Mesendoderm (in vitro differentiated cells): ENCODE results near the gene CTBP1.

Source experiments
- DNase-seq: peaks from one replicate; pipeline ENCODE4 v3.0.0; 2013
- H2AK5ac ChIP-seq: 2 replicates; pipeline ENCODE4 v1.6.1; 2013; ENCODE audit warnings: low read length, inconsistent platforms
- H2BK120ac ChIP-seq: 2 replicates; pipeline ENCODE4 v1.6.1; 2013; ENCODE audit warnings: low read depth, mild to moderate bottlenecking, low read length, moderate library complexity, mixed read lengths
- H2BK15ac ChIP-seq: replicated peaks from 2 replicates; pipeline ENCODE4 v1.6.1; 2013; ENCODE audit warnings: low read depth, mild to moderate bottlenecking, moderate library complexity
- H2BK5ac ChIP-seq: 2 replicates; pipeline ENCODE4 v1.6.1; 2013; ENCODE audit warnings: low read length, inconsistent platforms
- H3K18ac ChIP-seq: 2 replicates; pipeline ENCODE4 v1.6.1; 2013; ENCODE audit warnings: mild to moderate bottlenecking, low read length, mixed read lengths
- H3K23ac ChIP-seq: one replicate; pipeline ENCODE4 v1.6.1; 2013; ENCODE audit warnings: low read length
- H3K27ac ChIP-seq: 2 replicates; pipeline ENCODE4 v1.5.1; 2013; ENCODE audit warnings: low read depth, mild to moderate bottlenecking, inconsistent platforms, low read length, moderate library complexity
- H3K27me3 ChIP-seq: 2 replicates; pipeline ENCODE4 v1.6.1; 2013; ENCODE audit warnings: low read length, control low read depth, mild to moderate bottlenecking, inconsistent platforms; ENCODE audit not compliant: insufficient read depth, poor library complexity
- H3K36me3 ChIP-seq: 2 replicates; pipeline ENCODE4 v1.6.1; 2013; ENCODE audit warnings: low read length, inconsistent platforms; ENCODE audit not compliant: control insufficient read depth, insufficient read depth
- H3K4ac ChIP-seq: one replicate; pipeline ENCODE4 v1.6.1; 2013; ENCODE audit warnings: low read depth, mild to moderate bottlenecking, low read length, moderate library complexity
- H3K4me1 ChIP-seq: 2 replicates; pipeline ENCODE4 v1.6.1; 2013; ENCODE audit warnings: low read depth, low read length, inconsistent platforms; ENCODE audit not compliant: control insufficient read depth
- H3K4me2 ChIP-seq: 2 replicates; pipeline ENCODE4 v1.6.1; 2013; ENCODE audit warnings: low read length
- H3K4me3 ChIP-seq: 2 replicates; pipeline ENCODE4 v1.5.1; 2013; ENCODE audit warnings: mild to moderate bottlenecking, low read length
- H3K56ac ChIP-seq: one replicate; pipeline ENCODE4 v1.6.1; 2013; ENCODE audit warnings: low read length
- H3K79me1 ChIP-seq: 2 replicates; pipeline ENCODE4 v1.6.1; 2013; ENCODE audit warnings: low read length, inconsistent platforms
- H3K79me2 ChIP-seq: 2 replicates; pipeline ENCODE4 v1.6.1; 2013; ENCODE audit warnings: mild to moderate bottlenecking, low read length; ENCODE audit not compliant: control insufficient read depth, insufficient read depth
- H3K9ac ChIP-seq: 2 replicates; pipeline ENCODE4 v1.6.1; 2013; ENCODE audit warnings: low read length, inconsistent platforms
- H4K5ac ChIP-seq: one replicate; pipeline ENCODE4 v1.6.1; 2013; ENCODE audit warnings: low read length
- H4K8ac ChIP-seq: one replicate; pipeline ENCODE4 v1.6.1; 2013; ENCODE audit warnings: low read depth, mild to moderate bottlenecking, control low read depth, low read length, moderate library complexity
- WGBS: extraction: QIAGEN DNeasy Blood & Tissue Kit; methylation state at CpG from one replicate; pipeline ENCODE4 v1.1.7; 2013; ENCODE audit warnings: low lambda C conversion rate, missing lambda C conversion rate; ENCODE audit not compliant: insufficient coverage; ENCODE audit errors: extremely low coverage; 5-methylcytosine and 5-hydroxymethylcytosine counted together

Gene CTBP1

DNA sequence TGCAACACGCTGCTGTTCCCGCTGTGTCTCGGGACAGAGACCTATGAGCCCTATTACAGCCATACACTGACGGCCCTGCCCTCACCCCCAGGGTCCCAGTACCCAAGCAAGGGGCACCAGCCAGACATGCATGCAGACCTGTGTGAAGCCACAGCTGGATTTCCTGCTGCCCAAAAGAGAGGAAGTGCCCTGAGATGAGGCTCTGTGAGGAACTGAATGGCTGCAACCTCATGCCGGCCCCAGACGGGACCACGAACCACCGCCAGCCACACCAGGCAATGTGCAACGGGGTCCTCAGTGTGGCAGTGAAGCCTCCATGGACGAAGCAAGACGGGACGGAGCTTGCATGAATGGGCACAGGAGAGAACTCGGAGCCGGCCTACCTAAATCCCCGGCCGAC is 21.1 kb downstream of the CTBP1 start:
- Histone ChIP-seq H3K4me3 (no peak overlapping the region), H2BK120ac (no peak overlapping the region), H2AK5ac (no peak overlapping the region), H4K5ac (no peak overlapping the region), H3K27me3 (no peaks in the 10 kb centered on the region), H2BK5ac (no peak overlapping the region), H3K27ac (no peak overlapping the region), H2BK15ac (no peak overlapping the region), H3K79me1 (peaks cover 5% of the 10 kb centered on the region), H3K79me2 (no peaks in the 10 kb centered on the region), H3K9ac (no peak overlapping the region), H3K4ac (no peak overlapping the region), H4K8ac (no peak overlapping the region), H3K4me2 (no peak overlapping the region), H3K4me1 (no peaks in the 10 kb centered on the region), H3K36me3 (peaks cover 33% of the 10 kb centered on the region), H3K18ac (no peak overlapping the region), H3K23ac (no peak overlapping the region), H3K56ac (no peak overlapping the region)
- WGBS, result no CpG with 5 or more reads among the region's 16 CpGs
- DNase-seq, result no peak

DNA sequence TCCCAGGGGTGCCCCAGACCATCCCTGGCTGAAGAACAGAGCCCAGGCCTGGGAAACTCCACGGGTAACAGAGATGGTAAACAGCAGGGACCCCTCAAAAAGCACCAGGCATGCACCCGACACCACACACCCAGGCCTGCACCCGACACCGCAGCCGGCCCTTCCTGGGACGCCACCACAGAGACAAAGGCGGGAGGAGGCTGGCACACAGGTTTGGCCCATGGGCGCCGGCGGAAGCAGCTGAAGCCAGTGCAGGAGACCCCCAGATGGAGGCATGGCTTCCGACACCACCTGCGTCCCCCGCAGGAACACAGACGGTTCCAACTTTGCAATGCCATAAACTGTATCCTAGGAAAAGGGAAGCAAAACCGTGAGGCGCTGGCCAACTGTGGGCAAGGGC is 22.3 kb downstream of the CTBP1 start:
- Histone ChIP-seq H2BK5ac (no peak overlapping the region), H3K79me1 (peaks cover 5% of the 10 kb centered on the region), H3K4me1 (no peaks in the 10 kb centered on the region), H3K4me2 (no peak overlapping the region), H3K23ac (no peak overlapping the region), H2BK120ac (no peak overlapping the region), H3K4ac (no peak overlapping the region), H3K18ac (no peak overlapping the region), H4K8ac (no peak overlapping the region), H3K79me2 (no peaks in the 10 kb centered on the region), H3K9ac (no peak overlapping the region), H3K27me3 (no peaks in the 10 kb centered on the region), H2BK15ac (no peak overlapping the region), H3K56ac (no peak overlapping the region), H3K27ac (no peak overlapping the region), H4K5ac (no peak overlapping the region), H2AK5ac (no peak overlapping the region), H3K4me3 (no peak overlapping the region), H3K36me3 (peaks cover 33% of the 10 kb centered on the region)
- no CpG with 5 or more reads among the region's 16 CpGs for WGBS
- no peak for DNase-seq

GRCh38 chr4:1226144-1226481 is 22.8 kb downstream of the CTBP1 start:
- Histone ChIP-seq H2BK15ac (no peak overlapping the region), H3K18ac (no peak overlapping the region), H3K27ac (no peak overlapping the region), H3K4me3 (no peak overlapping the region), H3K36me3 (peaks cover 31% of the 10 kb centered on the region), H3K4me2 (no peak overlapping the region), H3K9ac (no peak overlapping the region), H3K27me3 (no peaks in the 10 kb centered on the region), H2AK5ac (no peak overlapping the region), H3K23ac (no peak overlapping the region), H3K79me1 (peaks cover 5% of the 10 kb centered on the region), H3K56ac (no peak overlapping the region), H3K4ac (no peak overlapping the region), H4K5ac (no peak overlapping the region), H2BK120ac (no peak overlapping the region), H3K4me1 (no peaks in the 10 kb centered on the region), H4K8ac (no peak overlapping the region), H2BK5ac (no peak overlapping the region), H3K79me2 (no peaks in the 10 kb centered on the region)
- DNase-seq, result no peak
- WGBS, result no CpG with 5 or more reads among the region's 15 CpGs

DNA sequence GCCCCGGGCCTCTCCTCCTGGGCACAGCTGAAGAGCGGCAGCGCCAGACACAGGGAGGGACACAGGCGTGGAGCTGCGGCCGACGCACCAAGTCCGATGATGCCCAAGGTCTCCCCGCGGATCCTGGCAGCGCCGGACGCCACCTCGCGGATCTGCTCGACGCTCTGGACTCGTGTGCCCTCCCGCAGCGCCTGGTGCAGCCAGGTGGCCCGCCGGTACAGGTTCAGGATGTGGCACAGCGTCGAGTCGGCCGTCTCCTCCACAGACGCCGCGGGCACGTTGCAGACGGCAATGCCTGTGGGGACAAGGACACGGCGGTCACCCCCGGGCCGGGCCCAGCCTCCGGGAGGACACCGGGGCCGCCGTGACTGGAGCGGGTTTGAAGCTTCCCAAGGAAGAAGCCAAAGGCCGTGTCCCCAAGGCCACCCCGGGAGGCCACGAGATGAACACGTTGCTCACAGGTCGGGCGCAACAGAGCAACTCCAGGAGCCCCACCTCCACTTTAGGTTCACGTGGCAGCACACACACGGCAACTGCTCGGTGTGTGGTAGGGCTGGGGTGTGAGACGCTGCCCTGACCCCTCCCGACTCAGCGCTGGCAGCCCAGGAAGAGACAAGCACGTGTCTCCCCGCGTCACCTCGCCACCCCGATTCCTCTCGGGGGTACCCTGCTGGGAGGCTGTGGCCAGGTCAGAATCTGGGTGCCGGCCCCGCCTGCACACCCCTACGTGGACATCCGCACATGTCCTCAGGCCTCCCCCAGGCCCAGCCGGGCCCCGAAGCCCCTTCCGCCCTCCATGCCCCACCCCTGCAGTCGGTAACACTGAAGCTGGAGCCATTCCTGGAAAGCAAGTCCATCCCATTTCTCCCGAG is 23.4 kb downstream of the CTBP1 start:
- no CpG with 5 or more reads among the region's 67 CpGs for WGBS
- H3K27ac ChIP-seq, result no peak overlapping the region
- no peaks in the 10 kb centered on the region for H3K4me1 ChIP-seq
- H4K5ac ChIP-seq, result no peak overlapping the region
- no peak overlapping the region for H3K56ac ChIP-seq
- no peak for DNase-seq
- H3K18ac ChIP-seq, result no peak overlapping the region
- no peak overlapping the region for H2AK5ac ChIP-seq
- H3K4me2 ChIP-seq, result no peak overlapping the region
- no peak overlapping the region for H3K9ac ChIP-seq
- H3K4me3 ChIP-seq, result no peak overlapping the region
- H3K79me1 ChIP-seq, result peaks cover 5% of the 10 kb centered on the region
- H3K27me3 ChIP-seq, result no peaks in the 10 kb centered on the region
- H3K4ac ChIP-seq, result no peak overlapping the region
- no peak overlapping the region for H3K23ac ChIP-seq
- H4K8ac ChIP-seq, result no peak overlapping the region
- no peak overlapping the region for H2BK15ac ChIP-seq
- no peak overlapping the region for H2BK120ac ChIP-seq
- no peak overlapping the region for H2BK5ac ChIP-seq
- peaks cover 31% of the 10 kb centered on the region for H3K36me3 ChIP-seq
- no peaks in the 10 kb centered on the region for H3K79me2 ChIP-seq

DNA sequence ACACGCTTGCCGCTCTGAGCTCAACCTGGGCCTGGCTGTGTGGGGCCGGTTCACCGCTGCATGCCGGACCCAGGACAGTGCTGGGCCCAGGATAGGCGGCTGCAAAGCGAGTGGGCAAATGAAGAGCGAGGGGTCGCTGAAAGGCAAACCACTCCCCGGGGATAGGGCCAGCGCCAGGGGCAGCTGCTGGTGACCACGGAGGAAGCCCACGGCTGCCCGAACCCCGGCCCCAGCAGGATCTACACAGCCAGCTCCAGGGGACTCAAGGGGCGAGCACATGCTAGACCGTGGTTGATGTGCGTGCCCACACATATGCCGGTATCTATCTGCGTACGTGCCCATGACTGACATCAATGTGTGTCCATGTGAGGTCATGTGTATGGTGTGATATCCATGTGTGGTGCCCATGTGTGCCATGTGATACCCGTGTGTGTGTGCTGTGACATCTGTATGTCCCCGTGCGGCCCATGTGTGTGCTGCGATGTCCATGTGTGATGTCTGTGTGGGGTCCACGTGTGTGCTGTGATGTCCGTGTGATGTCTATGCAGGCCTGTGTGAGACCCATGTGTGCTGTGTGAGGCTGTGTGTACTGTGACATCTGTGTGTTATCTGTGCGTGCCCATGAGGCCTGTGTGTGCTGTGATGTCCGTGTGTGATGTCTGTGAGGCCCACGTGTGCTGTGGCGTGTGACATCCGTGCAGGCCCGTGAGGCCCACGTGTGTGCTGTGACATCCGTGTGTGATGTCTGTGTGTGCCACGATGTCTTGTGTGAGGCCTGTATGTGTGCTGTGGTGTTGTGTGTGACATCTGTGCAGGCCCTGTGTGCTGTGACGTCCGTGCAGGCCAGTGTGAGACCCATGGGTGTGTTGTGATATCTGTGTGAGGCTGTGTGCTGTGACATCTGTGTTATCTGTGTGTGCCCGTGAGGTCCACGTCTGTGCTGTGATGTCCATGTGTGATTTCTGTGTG is 24.8 kb downstream of the CTBP1 start:
- Histone ChIP-seq H2BK5ac (no peak overlapping the region), H3K4me3 (no peak overlapping the region), H3K27ac (no peak overlapping the region), H3K27me3 (no peaks in the 10 kb centered on the region), H4K5ac (no peak overlapping the region), H3K79me2 (no peaks in the 10 kb centered on the region), H2AK5ac (no peak overlapping the region), H3K79me1 (peaks cover 4% of the 10 kb centered on the region), H3K18ac (no peak overlapping the region), H3K4ac (no peak overlapping the region), H3K56ac (no peak overlapping the region), H3K23ac (no peak overlapping the region), H2BK15ac (no peak overlapping the region), H3K4me2 (no peak overlapping the region), H4K8ac (no peak overlapping the region), H2BK120ac (no peak overlapping the region), H3K9ac (no peak overlapping the region), H3K4me1 (no peaks in the 10 kb centered on the region), H3K36me3 (peaks cover 30% of the 10 kb centered on the region)
- no CpG with 5 or more reads among the region's 40 CpGs for WGBS
- DNase-seq, result no peak
